ENCODE data around the gene MRPS34. TPM values are rescaled to one million over a fixed set of nuclear protein-coding genes. Genes with fewer than 3 reads are reported as not detected.

The MRPS34 gene
- total RNA-seq, 2 donors from 2014 or later = 80.8 to 190 TPM

DNA sequence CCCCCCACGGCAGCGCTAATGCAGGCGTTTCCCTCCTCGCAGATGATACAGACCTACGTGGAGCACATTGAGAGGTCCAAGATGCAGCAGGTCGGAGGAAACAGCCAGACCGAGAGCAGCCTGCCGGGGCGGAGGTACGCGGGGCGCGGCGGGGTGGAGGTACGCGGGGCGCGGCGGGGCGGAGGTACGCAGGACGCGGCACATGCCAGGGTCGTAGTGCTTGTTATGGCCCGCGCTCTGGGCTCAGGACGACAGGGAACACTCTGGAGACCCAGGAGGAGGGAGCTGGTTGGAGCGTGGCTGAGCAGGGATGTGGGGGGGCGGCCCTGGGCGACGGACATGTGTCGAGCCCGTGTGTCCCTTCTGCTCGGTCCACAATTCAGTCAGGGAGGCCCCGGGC lies 43.5 kb downstream of the MRPS34 start:
- Mint-ChIP-seq H3K27me3 (no peaks in the 10 kb centered on the region), H3K9me3 (no peaks in the 10 kb centered on the region), H3K4me1 (peaks cover 8% of the 10 kb centered on the region), H3K36me3 (ENCODE audit: low read depth) (peaks cover 43% of the 10 kb centered on the region), H3K4me3 (no peak overlapping the region), H3K27ac (no peak overlapping the region)
- ATAC-seq (replicated peaks) = no peak

- H3K36me3 Mint-ChIP-seq (ENCODE audit: low read depth) = peaks cover 43% of the 10 kb centered on the region
- no peaks in the 10 kb centered on the region for H3K27me3 Mint-ChIP-seq
- H3K4me1 Mint-ChIP-seq = peaks cover 8% of the 10 kb centered on the region
- no peak for ATAC-seq (replicated peaks)
- no peaks in the 10 kb centered on the region for H3K9me3 Mint-ChIP-seq
- H3K4me3 Mint-ChIP-seq = no peak overlapping the region
- no peak overlapping the region for H3K27ac Mint-ChIP-seq
Observed at GRCh38 chr16:1729026-1729425, 43.9 kb downstream of the MRPS34 start.

DNA sequence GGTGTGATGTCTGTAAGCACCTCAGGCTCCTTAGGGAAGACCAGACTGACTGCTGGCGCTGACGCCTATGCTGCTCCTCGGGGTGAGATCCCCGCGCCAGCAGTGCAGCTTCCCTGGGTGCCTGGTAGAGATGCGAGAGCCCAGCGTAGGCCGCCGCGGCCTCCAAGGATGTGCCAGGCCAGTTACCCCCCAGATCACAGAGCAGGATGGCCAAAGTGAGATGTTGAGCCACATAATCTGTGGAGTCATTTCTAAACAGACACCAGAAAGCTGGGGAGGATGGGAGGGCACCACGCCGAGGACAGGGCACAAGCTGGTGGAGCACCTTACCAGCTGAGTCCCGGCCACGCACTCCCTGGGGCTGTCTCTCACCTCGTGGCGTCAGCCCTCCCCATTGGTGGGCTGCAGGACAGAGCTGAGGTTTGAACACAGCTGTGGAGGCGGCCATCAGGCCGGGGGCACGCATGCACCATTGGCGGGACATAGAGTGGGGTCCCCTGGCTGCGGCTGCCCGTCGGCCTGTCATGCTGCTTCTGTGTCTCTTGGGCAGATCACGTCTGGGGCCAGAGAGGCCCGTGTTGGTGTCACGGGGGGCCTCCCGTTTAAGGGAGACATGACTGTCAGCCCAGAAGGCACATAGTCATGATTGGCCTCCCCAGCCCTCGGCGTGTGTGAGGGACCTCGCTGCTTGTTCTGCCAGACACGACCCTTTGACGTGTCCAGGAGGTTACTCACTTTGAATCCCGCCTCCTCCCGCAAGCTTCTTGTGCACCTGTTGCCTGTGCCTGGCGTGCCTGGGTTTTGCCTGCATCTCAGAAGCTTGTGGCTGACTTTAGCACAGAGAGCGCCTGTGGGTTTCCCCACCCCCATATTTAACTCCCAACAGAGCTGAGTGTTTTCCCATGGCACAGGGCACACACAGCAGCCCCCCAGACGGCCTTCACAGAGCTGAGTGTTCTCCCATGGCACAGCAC lies 45.0 kb downstream of the MRPS34 start:
- H3K9me3 Mint-ChIP-seq = no peaks in the 10 kb centered on the region
- no peaks in the 10 kb centered on the region for H3K27me3 Mint-ChIP-seq
- ATAC-seq (replicated peaks) = no peak
- H3K27ac Mint-ChIP-seq = no peak overlapping the region
- H3K4me3 Mint-ChIP-seq = no peak overlapping the region
- peaks cover 43% of the 10 kb centered on the region for H3K36me3 Mint-ChIP-seq (ENCODE audit: low read depth)
- H3K4me1 Mint-ChIP-seq = peaks cover 8% of the 10 kb centered on the region

- ATAC-seq (replicated peaks) = no peak
- H3K4me1 Mint-ChIP-seq = peaks cover 14% of the 10 kb centered on the region
- no peaks in the 10 kb centered on the region for H3K27me3 Mint-ChIP-seq
- H3K36me3 Mint-ChIP-seq (ENCODE audit: low read depth) = peaks cover 39% of the 10 kb centered on the region
- no peak overlapping the region for H3K27ac Mint-ChIP-seq
- no peaks in the 10 kb centered on the region for H3K9me3 Mint-ChIP-seq
- H3K4me3 Mint-ChIP-seq = no peak overlapping the region
Observed at GRCh38 chr16:1726661-1727502, 46.1 kb downstream of the MRPS34 start.

GRCh38 chr16:1724491-1724890 lies 48.4 kb downstream of the MRPS34 start:
- Mint-ChIP-seq H3K27ac (no peak overlapping the region), H3K9me3 (no peaks in the 10 kb centered on the region), H3K36me3 (ENCODE audit: low read depth) (peaks cover 28% of the 10 kb centered on the region), H3K27me3 (no peaks in the 10 kb centered on the region), H3K4me3 (no peak overlapping the region), H3K4me1 (peaks cover 14% of the 10 kb centered on the region)
- no peak for ATAC-seq (replicated peaks)

DNA sequence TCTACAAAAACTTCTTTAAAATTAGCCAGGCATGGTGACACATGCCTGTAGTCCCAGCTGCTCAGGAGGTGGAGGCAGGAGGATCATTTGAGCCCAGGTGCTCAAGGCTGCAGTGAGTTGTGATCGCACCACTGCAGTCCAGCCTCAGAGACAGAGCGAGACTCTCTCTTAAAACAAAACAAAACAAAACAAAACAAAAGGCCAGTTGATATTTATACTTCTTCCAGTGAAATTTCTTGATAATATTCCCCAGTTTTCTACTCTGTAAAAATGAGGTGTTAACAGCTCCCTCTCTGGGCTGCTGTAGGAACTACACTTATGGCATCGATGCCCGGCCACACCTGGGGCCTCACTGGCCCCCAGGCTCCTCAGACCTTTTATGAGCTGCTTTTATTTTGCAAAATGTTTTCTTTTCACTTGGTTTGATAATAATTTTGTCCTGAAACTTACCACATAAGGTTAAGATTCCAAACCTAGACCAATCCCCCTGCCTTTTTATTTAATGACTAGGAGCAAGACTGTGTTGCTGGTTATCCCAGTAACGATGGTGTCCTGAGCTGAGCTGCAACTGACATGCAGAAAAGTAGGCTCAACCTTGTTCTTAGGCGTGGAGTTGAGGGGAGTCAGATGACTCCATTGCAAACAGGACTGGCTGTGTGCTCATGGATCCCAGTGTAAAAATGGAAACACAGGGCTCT lies 49.3 kb downstream of the MRPS34 start:
- H3K27me3 Mint-ChIP-seq = no peaks in the 10 kb centered on the region
- no peak overlapping the region for H3K27ac Mint-ChIP-seq
- H3K4me1 Mint-ChIP-seq = peaks cover 14% of the 10 kb centered on the region
- H3K4me3 Mint-ChIP-seq = peak overlapping the region; percentile 32
- H3K9me3 Mint-ChIP-seq = no peaks in the 10 kb centered on the region
- ATAC-seq (replicated peaks) = no peak
- H3K36me3 Mint-ChIP-seq (ENCODE audit: low read depth) = peaks cover 21% of the 10 kb centered on the region

Other genes starting within 250 kb of the MRPS34 start
- gene TMEM204, start 239.5 kb downstream of the MRPS34 start, total RNA-seq = 10 to 100 TPM; 14.3 to 22.5 TPM
- 10 to 100 TPM; 11.9 to 19.9 TPM for gene IFT140, start 161.1 kb downstream of the MRPS34 start, total RNA-seq
- gene CRAMP1, start 160.8 kb downstream of the MRPS34 start, total RNA-seq = 10 to 100 TPM; 12.0 to 20.6 TPM
- 10 to 100 TPM; 55.9 to 85.1 TPM for gene JPT2, start 94.9 kb downstream of the MRPS34 start, total RNA-seq
- 100 to 1,000 TPM in 1 of 2 donors, 10 to 100 TPM in 1; 59.9 to 106 TPM for gene MAPK8IP3, start 66.9 kb downstream of the MRPS34 start, total RNA-seq
- gene NME3, start 1.6 kb downstream of the MRPS34 start, total RNA-seq = 10 to 100 TPM; 39.3 to 39.9 TPM
- gene EME2, start 324 bp downstream of the MRPS34 start, total RNA-seq = 10 to 100 TPM; 37.6 to 39.6 TPM
- gene SPSB3, start 9.4 kb upstream of the MRPS34 start, total RNA-seq = 10 to 100 TPM; 20.3 to 21.1 TPM
- 10 to 100 TPM; 32.6 to 58.8 TPM for gene NUBP2, start 9.8 kb upstream of the MRPS34 start, total RNA-seq
- under 1 TPM; 0.13 to 0.15 TPM for gene IGFALS, start 20.6 kb upstream of the MRPS34 start, total RNA-seq
- 10 to 100 TPM; 40.9 to 42.0 TPM for gene HAGH, start 53.7 kb upstream of the MRPS34 start, total RNA-seq
- 10 to 100 TPM; 19.2 to 19.3 TPM for gene FAHD1, start 54.1 kb upstream of the MRPS34 start, total RNA-seq
- under 1 TPM in 1 of 2 donors, not detected in 1; 0.79 TPM for gene MEIOB, start 99.0 kb upstream of the MRPS34 start, total RNA-seq
- gene HS3ST6, start 145.3 kb upstream of the MRPS34 start, total RNA-seq = not detected
- gene MSRB1, start 170.1 kb upstream of the MRPS34 start, total RNA-seq = 10 to 100 TPM; 31.5 to 34.3 TPM
- gene RPL3L, start 181.6 kb upstream of the MRPS34 start, total RNA-seq = under 1 TPM in 1 of 2 donors, not detected in 1; 0.37 TPM
- 100 to 1,000 TPM in 1 of 2 donors, 10 to 100 TPM in 1; 65.3 to 122 TPM for gene NDUFB10, start 186.4 kb upstream of the MRPS34 start, total RNA-seq
- 1,000 to 10,000 TPM; 4,570 to 4,579 TPM for gene RPS2, start 191.7 kb upstream of the MRPS34 start, total RNA-seq
- under 1 TPM in 1 of 2 donors, not detected in 1; 0.32 TPM for gene RNF151, start 193.7 kb upstream of the MRPS34 start, total RNA-seq
- gene TBL3, start 198.9 kb upstream of the MRPS34 start, total RNA-seq = 10 to 100 TPM; 23.0 to 37.3 TPM
- 1 to 10 TPM in 1 of 2 donors, not detected in 1; 1.0 TPM for gene NOXO1, start 208.3 kb upstream of the MRPS34 start, total RNA-seq
- gene GFER, start 211.1 kb upstream of the MRPS34 start, total RNA-seq = 10 to 100 TPM; 12.4 to 28.5 TPM
- 1 to 10 TPM; 5.9 to 7.9 TPM for gene SYNGR3, start 216.8 kb upstream of the MRPS34 start, total RNA-seq
- 10 to 100 TPM; 41.2 to 79.6 TPM for gene ZNF598, start 236.7 kb upstream of the MRPS34 start, total RNA-seq
- gene NPW, start 246.7 kb upstream of the MRPS34 start, total RNA-seq = 1 to 10 TPM in 1 of 2 donors, not detected in 1; 2.8 TPM